Endothelial cell of umbilical vein (primary cell): ENCODE measurements around the gene CPB1. TPM values are rescaled to one million over a fixed set of nuclear protein-coding genes. Genes with fewer than 3 reads are reported as not detected.

Experiments used
- BruUV-seq: library from RNA; stranded (reverse); fragments of 400-500 nt; replicated peaks from 2 replicates; lab custom pipeline; 2021; lab: Mats Ljungman, UMichigan
- CTCF ChIA-PET: fragments of 300-600, 350-600 bp; sonication (Branson Sonifier 250); formaldehyde crosslinking; loops from one replicate; lab custom pipeline; 2021; ENCODE audit warnings: antibody characterized with exemption, inconsistent platforms; lab: Charles Lee
- POLR2A ChIA-PET: fragments of 300-600, 350-600 bp; sonication (Branson Sonifier 250); formaldehyde crosslinking; loops from one replicate; lab custom pipeline; 2021; ENCODE audit warnings: antibody characterized with exemption, inconsistent platforms; lab: Charles Lee
- DNase-seq: peaks from one replicate; pipeline ENCODE4 v3.0.0-alpha.2; 2011; ENCODE audit warnings: low read depth, low spot score
- FAIRE-seq: peaks from 2 replicates; lab custom pipeline; 2011; peaks lifted over from hg19 to GRCh38; lab: Jason Lieb, UNC
- H2AFZ ChIP-seq: 2 replicates; pipeline ENCODE4 v1.6.0; 2012; ENCODE audit warnings: low read depth, low read length, control low read depth, inconsistent platforms
- H3K27ac ChIP-seq: 2 replicates; pipeline ENCODE4 v1.5.1; 2011; ENCODE audit warnings: low read depth, mild to moderate bottlenecking, control low read depth, low read length, moderate library complexity; ENCODE audit not compliant: insufficient read depth
- H3K27me3 ChIP-seq, 2 experiments: 2 replicates each; pipeline versions ENCODE4 v1.6.0 to v1.6.1; 2011; ENCODE audit warnings: low read length in 2 of 2, mixed read lengths in 1 of 2; ENCODE audit not compliant: control insufficient read depth in 2 of 2, insufficient read depth in 2 of 2
- H3K36me3 ChIP-seq, 2 experiments: 2 replicates in 1 of 2; 3 replicates in 1 of 2; pipeline ENCODE4 v1.5.1; 2011; ENCODE audit warnings: low read length in 2 of 2, mild to moderate bottlenecking in 1 of 2, moderate library complexity in 1 of 2; ENCODE audit not compliant: control insufficient read depth in 2 of 2, insufficient read depth in 2 of 2; ENCODE audit errors: extremely low read depth in 1 of 2
- H3K4me1 ChIP-seq: 3 replicates; pipeline ENCODE4 v1.5.1; 2011; ENCODE audit warnings: mild to moderate bottlenecking, low read length; ENCODE audit not compliant: control insufficient read depth, insufficient read depth; ENCODE audit errors: extremely low read depth
- H3K4me2 ChIP-seq: 2 replicates; pipeline ENCODE4 v1.6.1; 2011; ENCODE audit warnings: low read length, control low read depth, mixed read lengths; ENCODE audit not compliant: insufficient read depth
- H3K4me3 ChIP-seq, 3 experiments: fragments of 200-600 bp in 1 of 3; sonication (generic), shearing (Covaris generic) in 1 of 3; replicated peaks in 1 of 3; 2 replicates each; pipeline ENCODE4 v1.5.1; 2011 to 2016; ENCODE audit warnings: control low read depth in 3 of 3, low read length in 3 of 3, mild to moderate bottlenecking in 2 of 3, inconsistent platforms in 1 of 3, low read depth in 1 of 3, moderate library complexity in 1 of 3; ENCODE audit not compliant: insufficient read depth in 1 of 3
- H3K79me2 ChIP-seq: 2 replicates; pipeline ENCODE4 v1.6.0; 2012; ENCODE audit warnings: low read length, inconsistent platforms; ENCODE audit not compliant: control insufficient read depth, insufficient read depth
- H3K9ac ChIP-seq: replicated peaks from 2 replicates; pipeline ENCODE3; 2011; ENCODE audit warnings: low read length, control low read depth; ENCODE audit not compliant: insufficient read depth; ENCODE audit errors: extremely low read depth
- H3K9me1 ChIP-seq: replicated peaks from 3 replicates; pipeline ENCODE4 v1.6.0; 2011; ENCODE audit warnings: mild to moderate bottlenecking, low read length; ENCODE audit not compliant: control insufficient read depth, insufficient read depth; ENCODE audit errors: extremely low read depth
- H3K9me3 ChIP-seq: replicated peaks from 2 replicates; pipeline ENCODE4 v1.5.1; 2012; ENCODE audit warnings: low read length, inconsistent platforms; ENCODE audit not compliant: control insufficient read depth, insufficient read depth
- H4K20me1 ChIP-seq: replicated peaks from 2 replicates; pipeline ENCODE3; 2011; ENCODE audit warnings: mild to moderate bottlenecking, low read length; ENCODE audit not compliant: control insufficient read depth, insufficient read depth; ENCODE audit errors: extremely low read depth
- CTCF ChIP-seq, 2 donors: IDR thresholded peaks; 1 replicate in 1 of 2; 2 replicates in 1 of 2; pipeline ENCODE4 v1.5.1; 2011; ENCODE audit warnings: low read length in 2 of 2, mild to moderate bottlenecking in 2 of 2, moderate library complexity in 2 of 2, control low read depth in 1 of 2, inconsistent platforms in 1 of 2, low read depth in 1 of 2; ENCODE audit not compliant: insufficient read depth in 1 of 2; ENCODE audit errors: extremely low read depth in 1 of 2
- EZH2 ChIP-seq: IDR thresholded peaks from 2 replicates; pipeline ENCODE4 v1.6.1; 2012; ENCODE audit warnings: borderline replicate concordance, low read depth, mild to moderate bottlenecking, moderate library complexity, low read length, inconsistent platforms; ENCODE audit not compliant: severe bottlenecking
- FOS ChIP-seq: IDR thresholded peaks from 2 replicates; pipeline ENCODE4 v1.6.1; 2011; ENCODE audit warnings: mild to moderate bottlenecking, low read length, moderate library complexity, borderline replicate concordance; ENCODE audit not compliant: insufficient read depth
- GATA2 ChIP-seq: IDR thresholded peaks from 2 replicates; pipeline ENCODE4 v1.7.0; 2011; ENCODE audit warnings: low read depth, mild to moderate bottlenecking, moderate library complexity, mixed read lengths, low read length; ENCODE audit not compliant: insufficient read length, insufficient read depth
- JUN ChIP-seq: IDR thresholded peaks from 2 replicates; pipeline ENCODE4 v1.6.1; 2011; ENCODE audit warnings: borderline replicate concordance, low read depth; ENCODE audit not compliant: insufficient read length, insufficient read depth
- MYC ChIP-seq: IDR thresholded peaks from one replicate; pipeline ENCODE4 v1.6.1; 2011; ENCODE audit warnings: mild to moderate bottlenecking, low read depth, low read length
- POLR2A ChIP-seq: IDR thresholded peaks from 2 replicates; pipeline ENCODE4 v1.6.1; 2012; ENCODE audit warnings: low read depth, mild to moderate bottlenecking, control low read depth, low read length
- POLR2AphosphoS5 ChIP-seq: IDR thresholded peaks from 2 replicates; pipeline ENCODE4 v1.6.1; 2012; ENCODE audit warnings: low read depth, mild to moderate bottlenecking, control low read depth, low read length, moderate library complexity; ENCODE audit not compliant: insufficient read depth
- dilution Hi-C: fragments of 300-500 bp; cut with MboI; formaldehyde crosslinking; loops from one replicate; pipeline ENCODE4 v1.15.0; 2019; ENCODE audit warnings: low sequenced_read_pairs; ENCODE audit not compliant: extremely low pct_ligation_motif_present
- intact Hi-C: fragments of 100-400 bp; cut with micrococcal nuclease; formaldehyde crosslinking; loops from one replicate; pipeline ENCODE4 v1.10.0; 2022
- polyA plus RNA-seq, 4 experiments: library from polyadenylated mRNA; depleted of rRNA in 3 of 4; stranded (reverse) in 3 of 4; unstranded in 1 of 4; fragments of >200 nt; gene quantifications; 2 replicates each; pipeline versions ENCODE4 v1.2.1 to v1.2.3, GENCODE V29; 2011 to 2012; ENCODE audit warnings: missing spikeins in 1 of 4
- total RNA-seq: library from RNA; stranded (reverse); gene quantifications from 2 replicates; pipeline ENCODE4 v1.2.3, GENCODE V29; 2021
- TF ChIP-seq, protein P1 (sequence below): IDR thresholded peaks from 2 replicates; pipeline ENCODE4 v1.6.1; 2011; ENCODE audit not compliant: insufficient read depth, insufficient read length

The CPB1 gene
- total and polyA plus RNA-seq, 2 donors (not counting 3 experiments of a cell fraction or from before 2014, with no cell fraction given): not detected

- Histone ChIP-seq H3K27ac (no peak overlapping the region), H3K9me1 (no peaks in the 10 kb centered on the region), H4K20me1 (no peaks in the 10 kb centered on the region), H3K36me3 (no peaks in the 10 kb centered on the region), H3K27me3 (no peaks in the 10 kb centered on the region), H3K79me2 (no peaks in the 10 kb centered on the region), H3K9ac (no peak overlapping the region), H3K9me3 (no peaks in the 10 kb centered on the region), H3K4me1 (no peaks in the 10 kb centered on the region), H2AFZ (no peak overlapping the region), H3K4me3 (no peak overlapping the region), H3K4me2 (no peak overlapping the region)
- TF ChIP-seq POLR2AphosphoS5: no peak
- TF ChIP-seq MYC: no peak
- TF ChIP-seq JUN: no peak
- TF ChIP-seq FOS: no peak
- TF ChIP-seq, protein P1, sequence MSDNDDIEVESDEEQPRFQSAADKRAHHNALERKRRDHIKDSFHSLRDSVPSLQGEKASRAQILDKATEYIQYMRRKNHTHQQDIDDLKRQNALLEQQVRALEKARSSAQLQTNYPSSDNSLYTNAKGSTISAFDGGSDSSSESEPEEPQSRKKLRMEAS: no peak
- no peak for TF ChIP-seq GATA2
- FAIRE-seq (no peak), DNase-seq (no peak)
- ChIA-PET POLR2A (no interaction called here), CTCF (no interaction called here)
- no TSS peak for BruUV-seq
- intact Hi-C loops: no loop called here
- dilution Hi-C loops: no loop called here
Measured at GRCh38 chr3:148800414-148800813, 27.2 kb upstream of the CPB1 start.

DNA sequence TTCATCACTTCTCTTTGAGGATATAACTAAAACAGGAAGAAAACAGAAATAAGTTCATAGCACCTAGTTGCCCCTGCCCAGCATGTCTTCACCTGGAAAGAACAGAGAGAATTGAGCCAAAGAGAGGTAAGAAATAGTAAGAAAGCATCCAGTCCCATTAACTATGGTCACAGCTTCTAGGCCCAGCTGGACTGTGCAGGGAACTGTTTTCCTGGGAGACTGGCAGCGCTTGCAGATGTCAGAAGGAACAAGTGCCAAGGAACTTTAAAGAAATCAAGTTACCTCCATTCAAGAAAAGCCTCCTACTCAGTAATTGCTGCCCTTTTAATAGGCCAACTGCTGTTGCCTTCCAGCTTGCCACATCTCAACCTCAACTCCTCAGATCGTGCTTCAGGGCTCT lies 17.8 kb upstream of the CPB1 start:
- CTCF ChIA-PET: no interaction called here
- dilution Hi-C loops: no loop called here

More for the DNA sequence above, 17.8 kb upstream of the CPB1 start:
- H3K9me3 ChIP-seq: no peaks in the 10 kb centered on the region
- intact Hi-C loops: no loop called here
- H3K36me3 ChIP-seq: no peaks in the 10 kb centered on the region
- H4K20me1 ChIP-seq: no peaks in the 10 kb centered on the region
- H3K4me1 ChIP-seq: no peaks in the 10 kb centered on the region
- no peak overlapping the region for H3K27ac ChIP-seq
- H3K4me3 ChIP-seq: no peak overlapping the region
- H3K27me3 ChIP-seq: peaks cover 0 to 4% of the 10 kb centered on the region in 2 experiments
- TF ChIP-seq EZH2 (no peak), FOS (no peak), GATA2 (no peak), MYC (no peak), JUN (no peak), POLR2AphosphoS5 (no peak), CTCF (IDR thresholded peaks at IDR 0.05; ENCODE audit: extremely low read depth in 1 of 2, insufficient read depth in 1 of 2, low read depth in 1 of 2, low read length in 2 of 2) (no peak), POLR2A (no peak)
- TF ChIP-seq, protein P1: no peak
- DNase-seq (no peak), FAIRE-seq (no peak)
- no peak overlapping the region for H3K4me2 ChIP-seq
- BruUV-seq: no TSS peak
- POLR2A ChIA-PET: no interaction called here
- no peak overlapping the region for H2AFZ ChIP-seq
- H3K79me2 ChIP-seq: no peaks in the 10 kb centered on the region
- no peaks in the 10 kb centered on the region for H3K9me1 ChIP-seq
- H3K9ac ChIP-seq: no peak overlapping the region
